ENCODE measurements around the gene RANBP10.

- TF ChIP-seq RCOR1 (IDR thresholded peaks at IDR 0.05; ENCODE audit: borderline replicate concordance in 1 of 2, low read depth in 2 of 2, low read length in 2 of 2) (no peak), PHTF2 (CRISPR knock-in tag; IDR thresholded peaks at IDR 0.05) (no peak), CTCF (IDR thresholded peaks at IDR 0.05 in 2 of 3, conservative IDR thresholded peaks at IDR 0.05 in 1 of 3; ENCODE audit: insufficient read depth in 2 of 3, low read depth in 1 of 3, low read length in 3 of 3) (no peak), CHD1 (IDR thresholded peaks at IDR 0.05; ENCODE audit: low read length) (no peak), EGR1 (conservative IDR thresholded peaks at IDR 0.05) (no peak), CREB1 (IDR thresholded peaks at IDR 0.05) (no peak), CREB1 (CRISPR knock-in tag; IDR thresholded peaks at IDR 0.05) (no peak), ARNT (IDR thresholded peaks at IDR 0.05) (no peak), CBX8 (IDR thresholded peaks at IDR 0.05; ENCODE audit: borderline replicate concordance, extremely low read depth, low read depth, low read length, poor library complexity, severe bottlenecking) (no peak)
- TF ChIP-seq, protein P1, sequence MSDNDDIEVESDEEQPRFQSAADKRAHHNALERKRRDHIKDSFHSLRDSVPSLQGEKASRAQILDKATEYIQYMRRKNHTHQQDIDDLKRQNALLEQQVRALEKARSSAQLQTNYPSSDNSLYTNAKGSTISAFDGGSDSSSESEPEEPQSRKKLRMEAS (CRISPR knock-in tag; IDR thresholded peaks at IDR 0.05): no peak
- TF ChIP-seq, protein P2, sequence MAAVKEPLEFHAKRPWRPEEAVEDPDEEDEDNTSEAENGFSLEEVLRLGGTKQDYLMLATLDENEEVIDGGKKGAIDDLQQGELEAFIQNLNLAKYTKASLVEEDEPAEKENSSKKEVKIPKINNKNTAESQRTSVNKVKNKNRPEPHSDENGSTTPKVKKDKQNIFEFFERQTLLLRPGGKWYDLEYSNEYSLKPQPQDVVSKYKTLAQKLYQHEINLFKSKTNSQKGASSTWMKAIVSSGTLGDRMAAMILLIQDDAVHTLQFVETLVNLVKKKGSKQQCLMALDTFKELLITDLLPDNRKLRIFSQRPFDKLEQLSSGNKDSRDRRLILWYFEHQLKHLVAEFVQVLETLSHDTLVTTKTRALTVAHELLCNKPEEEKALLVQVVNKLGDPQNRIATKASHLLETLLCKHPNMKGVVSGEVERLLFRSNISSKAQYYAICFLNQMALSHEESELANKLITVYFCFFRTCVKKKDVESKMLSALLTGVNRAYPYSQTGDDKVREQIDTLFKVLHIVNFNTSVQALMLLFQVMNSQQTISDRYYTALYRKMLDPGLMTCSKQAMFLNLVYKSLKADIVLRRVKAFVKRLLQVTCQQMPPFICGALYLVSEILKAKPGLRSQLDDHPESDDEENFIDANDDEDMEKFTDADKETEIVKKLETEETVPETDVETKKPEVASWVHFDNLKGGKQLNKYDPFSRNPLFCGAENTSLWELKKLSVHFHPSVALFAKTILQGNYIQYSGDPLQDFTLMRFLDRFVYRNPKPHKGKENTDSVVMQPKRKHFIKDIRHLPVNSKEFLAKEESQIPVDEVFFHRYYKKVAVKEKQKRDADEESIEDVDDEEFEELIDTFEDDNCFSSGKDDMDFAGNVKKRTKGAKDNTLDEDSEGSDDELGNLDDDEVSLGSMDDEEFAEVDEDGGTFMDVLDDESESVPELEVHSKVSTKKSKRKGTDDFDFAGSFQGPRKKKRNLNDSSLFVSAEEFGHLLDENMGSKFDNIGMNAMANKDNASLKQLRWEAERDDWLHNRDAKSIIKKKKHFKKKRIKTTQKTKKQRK (IDR thresholded peaks at IDR 0.05; ENCODE audit: borderline replicate concordance, low read depth, low read length): no peak
These were observed 4.5 kb downstream of the RANBP10 start for GRCh38 chr16:67801883-67802282.
